ENCODE data around the gene PACSIN3. TPM values are rescaled to one million over a fixed set of nuclear protein-coding genes. Genes with fewer than 3 reads are reported as not detected.

Gene PACSIN3
- total RNA-seq, 1 experiment from 2014 or later = 67.0 TPM

DNA sequence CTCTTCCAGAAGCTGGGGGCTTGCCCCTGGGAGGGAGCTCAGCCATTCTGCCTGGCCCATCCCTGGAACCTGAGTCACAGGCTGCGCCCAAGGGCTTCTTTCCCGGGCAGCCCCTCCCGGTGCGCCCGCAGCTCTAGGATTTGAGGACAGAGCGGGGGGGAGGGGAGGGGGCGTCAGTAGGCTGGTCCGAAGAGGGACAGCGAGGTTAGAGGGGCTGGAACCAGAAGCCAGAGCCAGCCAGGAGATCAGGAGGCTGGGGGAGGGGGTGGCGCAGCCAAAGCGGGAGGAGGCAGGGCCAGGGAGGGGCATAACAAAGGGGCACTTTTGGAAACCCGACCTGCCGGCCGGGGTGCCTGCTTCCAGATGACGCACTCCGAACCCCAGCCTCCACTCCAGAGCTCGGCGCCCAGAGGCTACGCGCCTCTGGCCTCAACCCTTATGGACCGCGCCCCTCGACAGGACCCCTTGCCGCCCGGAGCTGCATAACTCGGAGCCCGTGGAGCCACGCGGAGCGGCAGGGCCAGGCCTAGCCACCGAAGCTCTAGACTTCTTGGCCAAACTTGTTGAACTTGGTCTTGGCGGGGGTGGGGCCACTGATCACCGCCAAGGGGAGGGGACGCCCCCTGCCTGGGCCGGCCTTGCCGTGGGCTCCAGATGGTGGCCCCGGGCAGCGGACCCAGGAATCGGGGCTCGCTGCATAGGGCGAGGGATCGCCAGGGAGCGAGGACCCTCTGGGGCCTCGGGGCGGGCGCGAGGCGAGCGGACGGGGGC, 744 bp downstream of the PACSIN3 start:
- TF ChIP-seq, protein P1, sequence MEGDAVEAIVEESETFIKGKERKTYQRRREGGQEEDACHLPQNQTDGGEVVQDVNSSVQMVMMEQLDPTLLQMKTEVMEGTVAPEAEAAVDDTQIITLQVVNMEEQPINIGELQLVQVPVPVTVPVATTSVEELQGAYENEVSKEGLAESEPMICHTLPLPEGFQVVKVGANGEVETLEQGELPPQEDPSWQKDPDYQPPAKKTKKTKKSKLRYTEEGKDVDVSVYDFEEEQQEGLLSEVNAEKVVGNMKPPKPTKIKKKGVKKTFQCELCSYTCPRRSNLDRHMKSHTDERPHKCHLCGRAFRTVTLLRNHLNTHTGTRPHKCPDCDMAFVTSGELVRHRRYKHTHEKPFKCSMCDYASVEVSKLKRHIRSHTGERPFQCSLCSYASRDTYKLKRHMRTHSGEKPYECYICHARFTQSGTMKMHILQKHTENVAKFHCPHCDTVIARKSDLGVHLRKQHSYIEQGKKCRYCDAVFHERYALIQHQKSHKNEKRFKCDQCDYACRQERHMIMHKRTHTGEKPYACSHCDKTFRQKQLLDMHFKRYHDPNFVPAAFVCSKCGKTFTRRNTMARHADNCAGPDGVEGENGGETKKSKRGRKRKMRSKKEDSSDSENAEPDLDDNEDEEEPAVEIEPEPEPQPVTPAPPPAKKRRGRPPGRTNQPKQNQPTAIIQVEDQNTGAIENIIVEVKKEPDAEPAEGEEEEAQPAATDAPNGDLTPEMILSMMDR (IDR thresholded peaks at IDR 0.05; ENCODE audit: unreplicated experiment) = no peak
- CTCF ChIA-PET = interaction anchor here (0.5 to 2.1 kb wide), 13 partner anchors 9 to 796 kb away, joined by 3 to 11 read pairs (median 4); partner anchors contain the start of genes ACP2 and DDB2
- POLR2A ChIA-PET = interaction anchor here (0.6 to 6.4 kb wide), 15 partner anchors 9 to 367 kb away, joined by 3 to 199 read pairs (median 6); partner anchors contain the start of genes ACP2, ARFGAP2, CSTPP1 and DDB2
- H3K27me3 Mint-ChIP-seq (ENCODE audit: insufficient read depth, unreplicated experiment) = no peaks in the 10 kb centered on the region
- peaks cover 12% of the 10 kb centered on the region for H3K36me3 Mint-ChIP-seq (ENCODE audit: insufficient read depth, unreplicated experiment)
- intact Hi-C loops (cut with micrococcal nuclease) = loop anchor here (2.0 kb wide), 1 partner anchor 29 kb away; the partner anchor contains the start of gene DDB2
- H3K4me3 Mint-ChIP-seq (ENCODE audit: unreplicated experiment) = peak overlapping the region; percentile 82
- peak; percentile 72 for DNase-seq (ENCODE audit: unreplicated experiment)
- BruUV-seq (replicated peaks) = no TSS peak
- no peaks in the 10 kb centered on the region for H3K9me3 Mint-ChIP-seq (ENCODE audit: unreplicated experiment)
- H3K27ac Mint-ChIP-seq (ENCODE audit: low read depth, unreplicated experiment) = peak overlapping the region; percentile 51
- H3K4me1 Mint-ChIP-seq (ENCODE audit: insufficient read depth, unreplicated experiment) = peaks cover 12% of the 10 kb centered on the region

DNA sequence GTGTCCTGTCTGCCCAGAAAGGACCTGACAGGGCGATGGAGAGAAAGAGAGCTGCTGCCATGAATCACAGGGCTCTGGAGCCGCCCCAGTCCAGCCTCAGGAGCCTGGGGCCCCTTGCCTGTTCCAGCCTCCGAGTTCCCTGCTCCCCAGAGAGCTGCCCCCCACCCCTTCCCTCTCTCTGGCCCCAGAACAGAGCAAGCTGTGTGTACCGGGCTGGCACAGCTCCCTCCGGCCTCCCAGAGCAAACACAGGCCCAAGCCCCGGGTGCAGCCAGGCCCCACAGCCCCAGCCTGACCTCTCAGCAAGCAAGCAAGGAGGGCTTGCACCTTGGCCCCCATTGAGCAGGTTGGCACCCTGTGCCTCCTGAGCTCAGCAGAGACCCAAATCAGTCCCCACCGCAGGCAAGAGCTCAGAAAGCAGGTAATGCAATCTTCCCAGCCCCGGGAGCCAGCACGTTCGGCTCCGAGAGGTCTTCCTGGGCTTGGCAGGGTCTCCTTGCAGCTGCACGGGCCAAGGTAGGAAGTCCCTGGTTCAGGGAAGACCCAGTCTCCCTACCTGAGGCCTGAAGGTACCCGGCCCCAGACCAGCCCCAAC, 1.4 kb downstream of the PACSIN3 start:
- no peak for DNase-seq (ENCODE audit: unreplicated experiment)
- H3K36me3 Mint-ChIP-seq (ENCODE audit: insufficient read depth, unreplicated experiment) = peaks cover 13% of the 10 kb centered on the region
- no peaks in the 10 kb centered on the region for H3K27me3 Mint-ChIP-seq (ENCODE audit: insufficient read depth, unreplicated experiment)
- H3K27ac Mint-ChIP-seq (ENCODE audit: low read depth, unreplicated experiment) = peak overlapping the region; percentile 51
- no TSS peak for BruUV-seq (replicated peaks)
- peaks cover 12% of the 10 kb centered on the region for H3K4me1 Mint-ChIP-seq (ENCODE audit: insufficient read depth, unreplicated experiment)
- TF ChIP-seq, protein P1 (IDR thresholded peaks at IDR 0.05; ENCODE audit: unreplicated experiment) = no peak
- ChIA-PET CTCF (interaction anchor here (0.5 to 2.1 kb wide), 13 partner anchors 9 to 795 kb away, joined by 3 to 11 read pairs (median 4); partner anchors contain the start of genes ACP2 and DDB2), POLR2A (interaction anchor here (0.8 to 6.4 kb wide), 16 partner anchors 9 to 248 kb away, joined by 3 to 199 read pairs (median 6); partner anchors contain the start of genes ACP2, ARFGAP2, CSTPP1 and DDB2)
- intact Hi-C loops (cut with micrococcal nuclease) = loop anchor here (2.0 kb wide), 1 partner anchor 30 kb away; the partner anchor contains the start of gene DDB2
- no peaks in the 10 kb centered on the region for H3K9me3 Mint-ChIP-seq (ENCODE audit: unreplicated experiment)
- peak overlapping the region; percentile 82 for H3K4me3 Mint-ChIP-seq (ENCODE audit: unreplicated experiment)

DNA sequence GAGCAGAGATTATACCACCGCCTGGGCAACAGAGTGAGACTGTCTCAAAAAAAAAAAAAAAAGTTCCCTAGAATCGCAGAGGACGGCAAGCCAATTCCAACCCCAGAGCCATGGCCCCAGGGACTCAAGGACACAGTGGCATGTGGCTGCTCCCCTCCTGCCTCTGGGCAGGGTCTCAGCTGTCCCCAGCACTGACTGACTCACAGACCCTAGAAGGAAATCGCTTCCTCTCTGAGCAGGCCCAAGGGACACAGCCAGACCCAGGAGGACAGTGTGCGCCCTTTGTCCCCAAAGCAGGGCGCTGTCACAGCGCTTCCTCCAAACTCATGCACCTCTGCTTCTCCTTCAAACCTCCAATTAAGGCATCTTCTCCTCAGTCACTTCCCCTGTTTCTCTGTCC, 2.3 kb downstream of the PACSIN3 start:
- TF ChIP-seq, protein P1 (IDR thresholded peaks at IDR 0.05; ENCODE audit: unreplicated experiment) = no peak
- peak overlapping the region; percentile 51 for H3K27ac Mint-ChIP-seq (ENCODE audit: low read depth, unreplicated experiment)
- POLR2A ChIA-PET = interaction anchor here (0.8 to 6.4 kb wide), 6 partner anchors 8 to 34 kb away, joined by 3 to 199 read pairs (median 6); partner anchors contain the start of genes ARFGAP2 and DDB2

More for the DNA sequence above, 2.3 kb downstream of the PACSIN3 start:
- peaks cover 6% of the 10 kb centered on the region for H3K4me1 Mint-ChIP-seq (ENCODE audit: insufficient read depth, unreplicated experiment)
- H3K4me3 Mint-ChIP-seq (ENCODE audit: unreplicated experiment) = no peak overlapping the region
- BruUV-seq (replicated peaks) = TSS peak; percentile 18
- intact Hi-C loops (cut with micrococcal nuclease) = loop anchor here (2.0 kb wide), 1 partner anchor 31 kb away; the partner anchor contains the start of gene DDB2
- H3K36me3 Mint-ChIP-seq (ENCODE audit: insufficient read depth, unreplicated experiment) = peaks cover 21% of the 10 kb centered on the region
- DNase-seq (ENCODE audit: unreplicated experiment) = no peak
- no peaks in the 10 kb centered on the region for H3K27me3 Mint-ChIP-seq (ENCODE audit: insufficient read depth, unreplicated experiment)
- CTCF ChIA-PET = interaction anchor here (0.7 to 2.1 kb wide), 4 partner anchors 27 to 65 kb away, joined by 3 to 11 read pairs (median 6); partner anchors contain the start of genes ACP2 and DDB2
- no peaks in the 10 kb centered on the region for H3K9me3 Mint-ChIP-seq (ENCODE audit: unreplicated experiment)

All from MCF 10A (cell line).